GM23338 (cell line): Measurements from ENCODE around the gene GAL3ST1.

Experiments
- CTCF ChIP-seq, 2 experiments: fragments of 200-600 bp in 1 of 2; sonication (generic) in 1 of 2; conservative IDR thresholded peaks; 2 replicates each; pipeline versions ENCODE4 v1.5.1 to v1.6.1; 2016 to 2017; ENCODE audit warnings: antibody characterized with exemption in 2 of 2, low read depth in 2 of 2, mild to moderate bottlenecking in 2 of 2, moderate library complexity in 1 of 2
- ETS1 ChIP-seq: IDR thresholded peaks from 2 replicates; pipeline ENCODE4 v1.6.1; 2016; ENCODE audit warnings: antibody characterized with exemption
- EZH2 ChIP-seq: fragments of 200-600 bp; sonication (generic); IDR thresholded peaks from one replicate; pipeline ENCODE4 v1.8.0; 2017; ENCODE audit warnings: antibody characterized with exemption, mild to moderate bottlenecking, low read depth; ENCODE audit not compliant: unreplicated experiment
- POLR2AphosphoS5 ChIP-seq: IDR thresholded peaks from 2 replicates; pipeline ENCODE4 v1.6.1; 2016; ENCODE audit warnings: antibody characterized with exemption, low read depth

- no peak for TF ChIP-seq CTCF (conservative IDR thresholded peaks at IDR 0.05; ENCODE audit: low read depth in 2 of 2)
- no peak for TF ChIP-seq EZH2
- TF ChIP-seq POLR2AphosphoS5, result no peak
- no peak for TF ChIP-seq ETS1
Observed at GRCh38 chr22:30559889-30560288, 14.6 kb downstream of the GAL3ST1 start.
